OCI-M2 (cell line): Measurements from ENCODE around the gene OSBPL7.

Experiments
- DNase-seq: peaks from one replicate; lab custom pipeline; 2025; ENCODE audit not compliant: unreplicated experiment; lab: John Stamatoyannopoulos, UW

Gene OSBPL7

GRCh38 chr17:47830396-47831002 lies 8.9 kb upstream of the OSBPL7 start:
- DNase-seq: no peak

GRCh38 chr17:47829870-47830269 lies 8.3 kb upstream of the OSBPL7 start:
- DNase-seq: no peak

- no peak for DNase-seq
These were observed 1.9 kb upstream of the OSBPL7 start for GRCh38 chr17:47823519-47823918.

GRCh38 chr17:47822785-47823184 lies 1.2 kb upstream of the OSBPL7 start:
- no peak for DNase-seq

- no peak for DNase-seq
These were observed 567 bp downstream of the OSBPL7 start for GRCh38 chr17:47821031-47821423.

DNA sequence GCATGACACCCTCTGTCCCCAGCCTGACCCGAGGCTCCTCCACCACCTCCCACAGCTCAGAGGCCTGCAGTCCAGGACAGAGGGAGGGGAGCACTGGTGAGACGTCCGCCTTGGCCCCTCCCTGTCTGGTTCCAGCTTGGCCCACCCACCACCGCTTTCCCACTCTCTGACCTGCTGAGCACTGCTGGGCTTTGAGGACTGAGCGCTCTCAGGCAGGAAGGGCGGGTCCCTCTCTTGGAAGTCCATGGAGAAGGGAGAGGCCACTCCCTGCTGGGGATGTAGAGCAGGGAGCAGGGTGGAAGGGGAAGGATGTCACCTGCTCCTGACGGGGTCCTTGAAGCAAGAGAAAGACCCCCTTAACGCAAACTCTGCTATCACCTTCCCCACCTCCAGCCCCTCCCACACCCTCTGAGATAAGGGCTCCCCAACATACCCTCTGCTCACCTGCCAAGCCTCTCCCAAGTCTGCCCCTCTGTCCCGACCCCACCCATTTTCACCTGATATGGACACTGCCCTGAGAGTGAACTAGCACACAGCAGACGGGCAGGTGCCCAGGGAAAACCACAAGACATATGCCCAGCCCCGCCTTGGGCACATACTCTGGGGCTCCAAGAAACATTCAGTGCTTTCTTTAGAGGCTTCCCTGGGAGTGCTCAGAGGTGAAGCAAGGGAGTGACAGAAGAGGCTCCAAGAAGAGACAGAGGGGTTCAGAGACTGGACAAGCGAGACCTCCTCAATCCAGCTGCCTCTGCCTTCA lies 1.4 kb downstream of the OSBPL7 start:
- no peak for DNase-seq

- DNase-seq: no peak
These were observed 2.1 kb downstream of the OSBPL7 start for GRCh38 chr17:47819475-47819874.

DNA sequence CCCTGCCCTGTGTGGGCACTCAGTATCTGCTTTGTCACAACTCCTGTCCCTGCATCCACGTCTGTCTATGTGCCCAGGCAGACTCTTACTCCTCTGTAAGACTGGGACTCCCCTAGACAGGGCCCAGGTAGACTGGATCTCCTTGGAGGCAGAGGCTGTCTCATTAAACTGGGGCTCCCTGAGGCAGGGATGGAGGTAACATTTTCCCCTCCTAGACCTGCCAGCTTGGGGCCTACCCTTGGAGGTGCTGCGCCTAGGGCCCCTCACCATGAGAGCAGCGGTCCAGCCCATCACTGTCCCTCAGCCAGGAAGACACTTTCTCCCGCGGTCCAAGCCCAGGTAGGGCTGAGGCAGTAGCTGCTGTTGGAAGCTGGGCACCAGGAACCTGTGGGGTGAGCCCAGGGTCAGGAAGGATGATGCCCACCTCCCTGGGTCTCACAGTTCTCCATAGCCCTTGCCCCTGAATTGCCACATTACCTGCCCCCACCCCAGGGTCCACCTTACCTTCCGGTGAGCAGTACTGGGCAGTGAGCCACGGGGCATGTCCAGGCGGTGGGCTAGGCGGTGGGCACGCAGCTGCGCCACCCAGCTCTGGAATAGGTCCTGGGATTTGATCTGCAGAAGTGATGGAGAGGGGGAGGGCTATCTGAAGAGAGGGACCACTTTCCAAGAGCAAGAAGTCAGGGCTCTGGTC lies 3.4 kb downstream of the OSBPL7 start:
- no peak for DNase-seq

DNA sequence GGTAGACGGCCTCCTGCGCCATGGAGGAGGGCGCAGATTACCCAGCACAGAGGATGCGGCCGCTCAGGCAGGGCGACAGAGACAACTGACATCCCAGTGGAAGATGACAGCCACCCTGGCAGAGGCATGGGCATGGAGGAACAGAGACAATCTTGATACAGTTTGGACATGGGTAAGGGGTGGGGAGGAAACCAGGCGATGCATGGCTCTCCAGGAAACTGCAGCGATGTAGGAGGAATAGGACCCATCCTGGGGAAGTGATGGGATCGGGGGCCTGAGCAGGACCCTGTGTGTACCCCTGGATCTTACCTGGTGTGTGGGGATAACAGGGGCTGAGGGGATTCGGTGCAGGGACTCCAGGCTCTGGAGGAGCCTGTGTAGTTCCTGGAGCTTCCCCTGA lies 4.6 kb downstream of the OSBPL7 start:
- DNase-seq: no peak

- no peak for DNase-seq
These were observed 5.4 kb downstream of the OSBPL7 start for GRCh38 chr17:47816111-47816735.

- DNase-seq: no peak
These were observed 6.3 kb downstream of the OSBPL7 start for GRCh38 chr17:47815106-47815918.

DNA sequence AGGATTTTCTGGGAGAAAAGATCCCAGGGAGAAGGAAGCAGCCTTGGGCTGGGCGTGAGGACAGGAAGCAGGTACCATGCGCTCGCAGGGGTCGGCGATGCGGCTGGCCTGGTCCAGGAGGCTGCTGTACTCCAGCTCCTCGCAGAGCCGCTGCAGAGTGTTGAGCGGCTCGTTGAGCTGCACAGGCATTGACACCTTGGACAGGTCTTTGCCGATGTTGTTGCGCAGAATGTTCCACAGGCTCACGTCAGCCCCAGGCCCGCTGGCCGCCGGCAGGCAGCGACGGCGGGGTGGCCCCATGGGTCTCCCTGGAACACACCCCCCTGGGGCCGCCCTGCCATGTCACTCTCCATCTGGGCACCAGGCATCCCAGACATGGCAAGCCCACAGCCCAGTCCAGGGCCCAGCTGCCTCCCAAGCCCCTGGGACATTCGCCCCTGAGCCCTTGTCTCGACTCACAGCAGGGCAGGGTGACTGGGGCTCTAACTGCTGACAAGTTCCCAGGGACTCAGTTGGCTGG lies 8.0 kb downstream of the OSBPL7 start:
- DNase-seq: no peak

- no peak for DNase-seq
These were observed 8.5 kb downstream of the OSBPL7 start for GRCh38 chr17:47813077-47813476.

GRCh38 chr17:47812146-47812920 lies 9.3 kb downstream of the OSBPL7 start:
- no peak for DNase-seq

DNA sequence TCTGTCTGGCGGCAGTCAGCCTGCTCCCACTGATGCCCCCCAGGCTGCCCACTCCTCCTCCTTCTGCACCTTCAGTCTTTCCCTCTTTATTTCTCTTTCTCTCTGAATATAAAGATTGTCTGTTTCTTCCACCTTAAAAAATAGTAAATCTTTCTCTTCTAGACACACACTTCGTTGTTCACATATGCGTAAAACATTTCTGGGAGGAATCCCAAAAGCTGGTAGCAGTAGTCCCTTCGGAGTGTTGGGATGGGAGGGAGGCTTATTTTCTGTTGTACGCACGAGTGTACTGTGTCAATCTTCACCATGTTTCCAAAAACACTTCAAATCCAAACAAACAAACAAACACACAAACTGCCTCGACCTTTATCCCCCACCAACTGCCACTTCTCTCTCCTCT lies 9.9 kb downstream of the OSBPL7 start:
- DNase-seq: no peak

GRCh38 chr17:47810901-47811635 lies 10.5 kb downstream of the OSBPL7 start:
- no peak for DNase-seq

GRCh38 chr17:47810200-47810821 lies 11.3 kb downstream of the OSBPL7 start:
- DNase-seq: no peak

- no peak for DNase-seq
These were observed 12.6 kb downstream of the OSBPL7 start for GRCh38 chr17:47808830-47809480.
